Dermis microvascular lymphatic vessel endothelial cell (primary cell): ENCODE results near the gene SFI1. TPM values are rescaled to one million over a fixed set of nuclear protein-coding genes. Genes with fewer than 3 reads are reported as not detected.

Experiments
- total RNA-seq: library from RNA; depleted of rRNA; stranded (reverse); fragments of >200 nt; gene quantifications from 2 replicates; pipeline ENCODE4 v1.2.1, GENCODE V29; 2014

SFI1 gene
- total RNA-seq, 1 donor from 2014 or later, result 12.3 TPM

Other genes with a start within 250 kb of the SFI1 start
- 18.4 and 31.1 TPM in 2 replicates for gene PIK3IP1, start 204.0 kb upstream of the SFI1 start, total RNA-seq
- 11.3 and 14.4 TPM in 2 replicates for gene PATZ1, start 150.2 kb upstream of the SFI1 start, total RNA-seq
- gene DRG1, start 96.9 kb upstream of the SFI1 start, total RNA-seq, result 57.4 and 62.1 TPM in 2 replicates
- 8.6 and 12.5 TPM in 2 replicates for gene EIF4ENIF1, start 6.7 kb upstream of the SFI1 start, total RNA-seq
- 19.8 and 29.5 TPM in 2 replicates for gene PISD, start 165.7 kb downstream of the SFI1 start, total RNA-seq